SK-N-SH (cell line): Measurements from ENCODE around the gene RNF44.

ENCODE experiments used
- FOXJ3 ChIP-seq: sonication (generic); formaldehyde crosslinking; IDR thresholded peaks from 2 replicates; pipeline ENCODE4 v1.5.1; 2020; ENCODE audit warnings: mild to moderate bottlenecking, missing genetic modification reagents
- FOXM1 ChIP-seq: IDR thresholded peaks from 2 replicates; pipeline ENCODE4 v1.4.0; 2012; ENCODE audit warnings: low read depth, mild to moderate bottlenecking
- NRF1 ChIP-seq: IDR thresholded peaks from 2 replicates; pipeline ENCODE4 v1.6.1; 2012; ENCODE audit warnings: low read depth, mild to moderate bottlenecking, low read length
- PBX3 ChIP-seq: IDR thresholded peaks from 2 replicates; pipeline ENCODE4; 2012
- POLR2AphosphoS5 ChIP-seq: IDR thresholded peaks from 2 replicates; pipeline ENCODE4 v1.6.1; 2012; ENCODE audit warnings: low read depth, low read length
- ZBTB33 ChIP-seq: IDR thresholded peaks from 2 replicates; pipeline ENCODE4 v1.4.0; 2012; ENCODE audit warnings: low read depth, borderline replicate concordance
- TF ChIP-seq, protein P1 (sequence below): fragments of 200-600 bp; sonication (generic); IDR thresholded peaks from 2 replicates; pipeline ENCODE4 v1.6.1; 2017; ENCODE audit warnings: antibody characterized with exemption, mild to moderate bottlenecking, moderate library complexity

- TF ChIP-seq ZBTB33 (no peak), FOXJ3 (CRISPR knock-in tag) (no peak), PBX3 (no peak), FOXM1 (no peak), POLR2AphosphoS5 (no peak), NRF1 (no peak)
- TF ChIP-seq, protein P1, sequence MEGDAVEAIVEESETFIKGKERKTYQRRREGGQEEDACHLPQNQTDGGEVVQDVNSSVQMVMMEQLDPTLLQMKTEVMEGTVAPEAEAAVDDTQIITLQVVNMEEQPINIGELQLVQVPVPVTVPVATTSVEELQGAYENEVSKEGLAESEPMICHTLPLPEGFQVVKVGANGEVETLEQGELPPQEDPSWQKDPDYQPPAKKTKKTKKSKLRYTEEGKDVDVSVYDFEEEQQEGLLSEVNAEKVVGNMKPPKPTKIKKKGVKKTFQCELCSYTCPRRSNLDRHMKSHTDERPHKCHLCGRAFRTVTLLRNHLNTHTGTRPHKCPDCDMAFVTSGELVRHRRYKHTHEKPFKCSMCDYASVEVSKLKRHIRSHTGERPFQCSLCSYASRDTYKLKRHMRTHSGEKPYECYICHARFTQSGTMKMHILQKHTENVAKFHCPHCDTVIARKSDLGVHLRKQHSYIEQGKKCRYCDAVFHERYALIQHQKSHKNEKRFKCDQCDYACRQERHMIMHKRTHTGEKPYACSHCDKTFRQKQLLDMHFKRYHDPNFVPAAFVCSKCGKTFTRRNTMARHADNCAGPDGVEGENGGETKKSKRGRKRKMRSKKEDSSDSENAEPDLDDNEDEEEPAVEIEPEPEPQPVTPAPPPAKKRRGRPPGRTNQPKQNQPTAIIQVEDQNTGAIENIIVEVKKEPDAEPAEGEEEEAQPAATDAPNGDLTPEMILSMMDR: no peak
These were observed 39.4 kb downstream of the RNF44 start for GRCh38 chr5:176497852-176498251.
